Stimulated activated CD4-positive, alpha-beta T cell treated with anti-CD3 and anti-CD28 coated beads, Interleukin-1b, Interleukin-23, amount 100 ng/mL, for 48 hours (primary cell): ENCODE data around the gene DDX25.

Experiments
- DNase-seq: peaks from one replicate; pipeline ENCODE4 v3.0.0-alpha.2; 2020

Gene DDX25

GRCh38 chr11:125939081-125939521, 34.8 kb downstream of the DDX25 start:
- no peak for DNase-seq

- no peak for DNase-seq
Measured at GRCh38 chr11:125940145-125940544, 35.8 kb downstream of the DDX25 start.

- no peak for DNase-seq
Measured at GRCh38 chr11:125941267-125941618, 36.9 kb downstream of the DDX25 start.

GRCh38 chr11:125941619-125942611, 37.6 kb downstream of the DDX25 start:
- peak; percentile 55 for DNase-seq

- no peak for DNase-seq
Measured at GRCh38 chr11:125942771-125943428, 38.6 kb downstream of the DDX25 start.

GRCh38 chr11:125943661-125944349, 39.5 kb downstream of the DDX25 start:
- DNase-seq: no peak

- DNase-seq: no peak
Measured at GRCh38 chr11:125944350-125945010, 40.2 kb downstream of the DDX25 start.

- no peak for DNase-seq
Measured at GRCh38 chr11:125945011-125945796, 40.9 kb downstream of the DDX25 start.

- DNase-seq: no peak
Measured at GRCh38 chr11:125945797-125946520, 41.7 kb downstream of the DDX25 start, which contains the start of gene VSIG10L2. Gene VSIG10L2, plus strand, starts transcription at chr11:125946044. Its CDS starts 12 bp downstream, at chr11:125946056.

GRCh38 chr11:125946712-125947418, 42.6 kb downstream of the DDX25 start:
- no peak for DNase-seq

- DNase-seq: no peak
Measured at GRCh38 chr11:125947419-125948277, 43.3 kb downstream of the DDX25 start.

GRCh38 chr11:125948278-125949051, 44.2 kb downstream of the DDX25 start:
- DNase-seq: no peak

GRCh38 chr11:125949271-125950177, 45.2 kb downstream of the DDX25 start:
- DNase-seq: no peak

GRCh38 chr11:125950178-125950490, 45.8 kb downstream of the DDX25 start:
- no peak for DNase-seq

- no peak for DNase-seq
Measured at GRCh38 chr11:125950696-125951651, 46.7 kb downstream of the DDX25 start.

- DNase-seq: no peak
Measured at GRCh38 chr11:125951731-125952130, 47.4 kb downstream of the DDX25 start.

- no peak for DNase-seq
Measured at GRCh38 chr11:125952559-125952958, 48.3 kb downstream of the DDX25 start.
